ENCODE data around the gene LRRC9. TPM values are rescaled to one million over a fixed set of nuclear protein-coding genes. Genes with fewer than 3 reads are reported as not detected.

LRRC9 gene
- total and polyA plus RNA-seq, 2 experiments from 2014 or later, result 2.2 to 3.1 TPM

DNA sequence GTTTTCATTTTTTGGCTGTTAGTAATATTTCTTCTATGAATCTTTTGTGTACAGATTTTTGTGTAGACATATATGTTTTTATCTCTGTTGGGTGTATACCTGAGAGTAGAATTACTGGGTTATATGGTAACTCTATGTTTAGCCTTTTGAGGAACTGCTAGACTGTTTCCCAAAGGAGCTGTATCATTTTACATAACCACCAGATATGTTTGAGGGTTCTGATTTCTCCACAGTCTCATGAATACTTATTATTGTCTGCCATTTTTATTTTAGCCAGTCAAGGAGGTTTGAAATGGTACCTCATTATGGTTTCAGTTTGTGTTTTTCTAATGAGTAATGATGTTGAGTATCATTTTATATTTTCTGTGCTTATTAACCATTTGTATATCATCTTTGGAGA is 173.7 kb downstream of the LRRC9 start:
- H2AFZ ChIP-seq, result no peak overlapping the region
- no peaks in the 10 kb centered on the region; the same call in 1 of the 2 replicates for H3K36me3 ChIP-seq (ENCODE audit: insufficient read depth)
- no peak overlapping the region for H3K27ac Mint-ChIP-seq
- peaks cover 26% of the 10 kb centered on the region for H3K4me1 ChIP-seq (ENCODE audit: insufficient read depth)
- H3K9me3 Mint-ChIP-seq, result no peaks in the 10 kb centered on the region
- TF ChIP-seq EZH2phosphoT487 (IDR thresholded peaks at IDR 0.05; ENCODE audit: unreplicated experiment) (no peak), JUNB (IDR thresholded peaks at IDR 0.05; ENCODE audit: unreplicated experiment) (no peak), REST (IDR thresholded peaks at IDR 0.05; ENCODE audit: unreplicated experiment) (no peak), EZH2 (IDR thresholded peaks at IDR 0.05; ENCODE audit: low read depth, unreplicated experiment) (no peak), CREB1 (CRISPR knock-in tag; IDR thresholded peaks at IDR 0.05; ENCODE audit: low read depth) (no peak), ZNF331 (CRISPR knock-in tag; IDR thresholded peaks at IDR 0.05; ENCODE audit: low read depth) (no peak), POLR2AphosphoS5 (IDR thresholded peaks at IDR 0.05; ENCODE audit: low read depth) (no peak), STAT1 (IDR thresholded peaks at IDR 0.05; ENCODE audit: unreplicated experiment) (no peak), NANOG (IDR thresholded peaks at IDR 0.05; ENCODE audit: borderline replicate concordance) (no peak), ZNF114 (CRISPR knock-in tag; IDR thresholded peaks at IDR 0.05) (no peak), ZNF462 (CRISPR knock-in tag; IDR thresholded peaks at IDR 0.05) (no peak), CTCF (conservative IDR thresholded peaks at IDR 0.05; ENCODE audit: low read depth in 2 of 2) (no peak)
- TF ChIP-seq, protein P1, sequence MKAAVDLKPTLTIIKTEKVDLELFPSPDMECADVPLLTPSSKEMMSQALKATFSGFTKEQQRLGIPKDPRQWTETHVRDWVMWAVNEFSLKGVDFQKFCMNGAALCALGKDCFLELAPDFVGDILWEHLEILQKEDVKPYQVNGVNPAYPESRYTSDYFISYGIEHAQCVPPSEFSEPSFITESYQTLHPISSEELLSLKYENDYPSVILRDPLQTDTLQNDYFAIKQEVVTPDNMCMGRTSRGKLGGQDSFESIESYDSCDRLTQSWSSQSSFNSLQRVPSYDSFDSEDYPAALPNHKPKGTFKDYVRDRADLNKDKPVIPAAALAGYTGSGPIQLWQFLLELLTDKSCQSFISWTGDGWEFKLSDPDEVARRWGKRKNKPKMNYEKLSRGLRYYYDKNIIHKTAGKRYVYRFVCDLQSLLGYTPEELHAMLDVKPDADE (IDR thresholded peaks at IDR 0.05), result no peak
- H3K27me3 Mint-ChIP-seq (ENCODE audit: insufficient read depth, low read depth, poor library complexity), result peaks cover 2% of the 10 kb centered on the region
- H3K9me2 ChIP-seq (ENCODE audit: insufficient read depth), result no peaks in the 10 kb centered on the region
- peaks cover 33% of the 10 kb centered on the region for H3K4me1 Mint-ChIP-seq
- peaks cover 60% of the 10 kb centered on the region for H3K79me2 ChIP-seq (replicated peaks; ENCODE audit: insufficient read depth)
- H4K20me1 ChIP-seq (replicated peaks; ENCODE audit: insufficient read depth), result 0 out of 2 replicates have a peak, but pooled peaks cover 5% of the 10 kb centered on the region
- ATAC-seq (no peak), DNase-seq (ENCODE audit: low spot score) (no peak)
- H3K4me3 Mint-ChIP-seq, result peak overlapping the region; percentile 92
- no peaks in the 10 kb centered on the region for H3K27me3 ChIP-seq (ENCODE audit: insufficient read depth)
- H3F3A ChIP-seq (replicated peaks; ENCODE audit: low read depth), result 0 out of 2 replicates have a peak, but pooled peaks cover 6% of the 10 kb centered on the region
- H3K4me2 ChIP-seq, result peak overlapping the region; percentile 81
- H3K27ac ChIP-seq (ENCODE audit: low read depth), result no peak overlapping the region
- H3K4me3 ChIP-seq, result peak overlapping the region; percentile 73
- H3K36me3 Mint-ChIP-seq (ENCODE audit: low read depth), result peaks cover 18% of the 10 kb centered on the region
